IMR-90 (cell line): ENCODE results near the gene MRTFA. TPM values are rescaled to one million over a fixed set of nuclear protein-coding genes. Genes with fewer than 3 reads are reported as not detected.
A peak's percentile ranks its signal among the peaks of the same experiment; 100 is the strongest.

Experiments used
- ATAC-seq: fragments of 200-7000 bp; cut with Tn5 transposase; 2 replicates; pipeline ENCODE4 v1.9.1; 2020; ENCODE audit warnings: low read depth, mild to moderate bottlenecking, moderate library complexity
- BruUV-seq: library from RNA; stranded (reverse); fragments of 400-500 nt; replicated peaks from 2 replicates; lab custom pipeline; 2021; lab: Mats Ljungman, UMichigan
- CTCF ChIA-PET: fragments of 300-600 bp; formaldehyde crosslinking; extraction: SDS; loops from one replicate; lab custom pipeline; 2021; ENCODE audit warnings: antibody characterized with exemption; lab: Yijun Ruan, JAX
- POLR2A ChIA-PET: fragments of 300-600 bp; sonication (Branson Sonifier 250); formaldehyde crosslinking; loops from one replicate; lab custom pipeline; 2022; ENCODE audit warnings: antibody characterized with exemption; ENCODE audit not compliant: unreplicated experiment; lab: Charles Lee
- DNase-seq: peaks from one replicate; pipeline ENCODE4 v3.0.0; 2013
- H2AFZ ChIP-seq: replicated peaks from 2 replicates; pipeline ENCODE3; 2013; ENCODE audit warnings: low read length, mild to moderate bottlenecking; ENCODE audit not compliant: poor library complexity
- H2AK5ac ChIP-seq: 2 replicates; pipeline ENCODE4 v1.6.1; 2013; ENCODE audit warnings: low read depth, low read length, inconsistent platforms
- H2AK9ac ChIP-seq: replicated peaks from 2 replicates; pipeline ENCODE3; 2013; ENCODE audit warnings: mild to moderate bottlenecking, low read depth, low read length, moderate library complexity; ENCODE audit not compliant: poor library complexity
- H2BK120ac ChIP-seq: 2 replicates; pipeline ENCODE4 v1.6.1; 2013; ENCODE audit warnings: low read depth, low read length, inconsistent platforms
- H2BK15ac ChIP-seq: 3 replicates; pipeline ENCODE4 v1.6.1; 2013; ENCODE audit warnings: low read depth, low read length, inconsistent platforms
- H2BK20ac ChIP-seq: 2 replicates; pipeline ENCODE4 v1.6.1; 2013; ENCODE audit warnings: low read depth, mild to moderate bottlenecking, inconsistent platforms, low read length, moderate library complexity
- H2BK5ac ChIP-seq: 2 replicates; pipeline ENCODE4 v1.6.1; 2013; ENCODE audit warnings: mild to moderate bottlenecking, low read depth, low read length, inconsistent platforms; ENCODE audit not compliant: poor library complexity, severe bottlenecking
- H3K14ac ChIP-seq: replicated peaks from 2 replicates; pipeline ENCODE4 v1.6.1; 2013; ENCODE audit warnings: low read depth, low read length, inconsistent platforms
- H3K18ac ChIP-seq: 2 replicates; pipeline ENCODE4 v1.6.1; 2013; ENCODE audit warnings: low read depth, low read length, control low read depth
- H3K23ac ChIP-seq: 2 replicates; pipeline ENCODE4 v1.6.1; 2013; ENCODE audit warnings: low read depth, low read length, inconsistent platforms
- H3K27ac ChIP-seq: 2 replicates; pipeline ENCODE4 v1.5.1; 2013; ENCODE audit warnings: mild to moderate bottlenecking, control low read depth, low read length; ENCODE audit not compliant: insufficient read depth
- H3K27me3 ChIP-seq: 2 replicates; pipeline ENCODE4 v1.6.1; 2013; ENCODE audit warnings: low read length; ENCODE audit not compliant: control insufficient read depth, insufficient read depth
- H3K36me3 ChIP-seq: 2 replicates; pipeline ENCODE4 v1.6.1; 2013; ENCODE audit warnings: low read length, mixed read lengths; ENCODE audit not compliant: control insufficient read depth, insufficient read depth
- H3K4ac ChIP-seq: 2 replicates; pipeline ENCODE4 v1.6.1; 2013; ENCODE audit warnings: low read depth, low read length, inconsistent platforms
- H3K4me1 ChIP-seq: 2 replicates; pipeline ENCODE4 v1.6.1; 2013; ENCODE audit warnings: low read length, mixed read lengths; ENCODE audit not compliant: control insufficient read depth, insufficient read depth
- H3K4me2 ChIP-seq: 2 replicates; pipeline ENCODE4 v1.6.1; 2013; ENCODE audit warnings: low read depth, mild to moderate bottlenecking, control low read depth, low read length, moderate library complexity
- H3K4me3 ChIP-seq: 2 replicates; pipeline ENCODE4 v1.5.1; 2013; ENCODE audit warnings: low read depth, mild to moderate bottlenecking, control low read depth, low read length, moderate library complexity; ENCODE audit not compliant: insufficient read depth
- H3K56ac ChIP-seq: 2 replicates; pipeline ENCODE4 v1.6.1; 2013; ENCODE audit warnings: low read length, inconsistent platforms; ENCODE audit not compliant: insufficient read depth; ENCODE audit errors: extremely low read depth
- H3K79me1 ChIP-seq, 2 experiments: 2 replicates each; pipeline ENCODE4 v1.6.1; 2013; ENCODE audit warnings: low read length in 2 of 2, inconsistent platforms in 1 of 2, low read depth in 1 of 2
- H3K9ac ChIP-seq: 2 replicates; pipeline ENCODE4 v1.6.1; 2013; ENCODE audit warnings: low read depth, low read length, control low read depth
- H3K9me1 ChIP-seq: 2 replicates; pipeline ENCODE4 v1.6.1; 2013; ENCODE audit warnings: low read length, inconsistent platforms; ENCODE audit not compliant: insufficient read depth
- H3K9me3 ChIP-seq: 2 replicates; pipeline ENCODE4 v1.6.1; 2013; ENCODE audit warnings: low read length; ENCODE audit not compliant: control insufficient read depth, insufficient read depth
- H4K20me1 ChIP-seq: 2 replicates; pipeline ENCODE4 v1.6.1; 2013; ENCODE audit warnings: low read length, inconsistent platforms; ENCODE audit not compliant: insufficient read depth
- H4K5ac ChIP-seq: 2 replicates; pipeline ENCODE4 v1.6.1; 2013; ENCODE audit warnings: mild to moderate bottlenecking, low read depth, low read length, control low read depth
- H4K8ac ChIP-seq, 2 experiments: 2 replicates each; pipeline ENCODE4 v1.6.1; 2013; ENCODE audit warnings: low read depth in 2 of 2, low read length in 2 of 2, control low read depth in 1 of 2, inconsistent platforms in 1 of 2
- H4K91ac ChIP-seq: 2 replicates; pipeline ENCODE4 v1.6.1; 2013; ENCODE audit warnings: low read depth, low read length, inconsistent platforms; ENCODE audit not compliant: insufficient read depth
- CTCF ChIP-seq: conservative IDR thresholded peaks from 2 replicates; pipeline ENCODE4 v1.5.1; 2012; ENCODE audit warnings: mild to moderate bottlenecking, low read depth, low read length, improper control_type of control experiment
- MAFK ChIP-seq: IDR thresholded peaks from 2 replicates; pipeline ENCODE4 v1.6.1; 2012; ENCODE audit warnings: low read depth, low read length, improper control_type of control experiment
- MAZ ChIP-seq: IDR thresholded peaks from 2 replicates; pipeline ENCODE4 v1.6.1; 2012; ENCODE audit warnings: low read depth, mild to moderate bottlenecking, low read length, improper control_type of control experiment, moderate library complexity, borderline replicate concordance
- RFX5 ChIP-seq: IDR thresholded peaks from 2 replicates; pipeline ENCODE4 v1.8.0; 2012; ENCODE audit warnings: low read depth, mild to moderate bottlenecking, low read length, moderate library complexity
- WGBS, 2 experiments: methylation state at CpG; one replicate each; pipeline versions ENCODE4 v1.1.5 to v1.1.7; 2013; ENCODE audit warnings: missing lambda C conversion rate in 2 of 2; ENCODE audit not compliant: insufficient read length in 1 of 2; ENCODE audit errors: extremely low coverage in 2 of 2; 5-methylcytosine and 5-hydroxymethylcytosine counted together
- dilution Hi-C: fragments of 300-500 bp; cut with HindIII; formaldehyde crosslinking; loops from one replicate; pipeline ENCODE4 v1.14.3; 2018; ENCODE audit warnings: low sequenced_read_pairs; ENCODE audit not compliant: unreplicated experiment
- in situ Hi-C: fragments of 300-500 bp; cut with MboI; formaldehyde crosslinking; loops from 3 replicates; pipeline ENCODE4 v1.14.3; 2019; ENCODE audit warnings: low sequenced_read_pairs, inconsistent platforms, mixed read lengths
- intact Hi-C: fragments of 100-400 bp; cut with micrococcal nuclease; formaldehyde crosslinking; loops from 2 replicates; pipeline ENCODE4 v1.10.0; 2022
- polyA plus RNA-seq, 3 experiments: library from polyadenylated mRNA; depleted of rRNA; stranded (reverse); fragments of >200 nt; gene quantifications; 2 replicates each; pipeline ENCODE4 v1.2.3, GENCODE V29; 2012; ENCODE audit warnings: low replicate concordance in 1 of 3
- total RNA-seq: library from RNA; depleted of rRNA; stranded (reverse); fragments of >200 nt; gene quantifications from 2 replicates; pipeline ENCODE4 v1.2.3, GENCODE V29; 2012

The MRTFA gene
- total and polyA plus RNA-seq, 2 of the 4 experiments (the other 2 are of a cell fraction) = 12.5 to 17.2 TPM

GRCh38 chr22:40486962-40487602 lies 149.4 kb downstream of the MRTFA start:
- intact Hi-C loops (loop anchor here (2.0 kb wide), 1 partner anchor 50 kb away; no protein-coding TSS in a partner anchor), in situ Hi-C loops (no loop called here), dilution Hi-C loops (no loop called here)
- peak overlapping the region in 1 of 2 experiments; percentile 63; a peak in 1 of 4 replicates for H4K8ac ChIP-seq
- H2BK20ac ChIP-seq = peak overlapping the region; percentile 49; the same call in 1 of the 2 replicates
- peak overlapping the region; percentile 6; the same call in 1 of the 2 replicates for H2AK5ac ChIP-seq
- 40% methylated on average over 1 of the region's 2 CpGs; no CpG with 5 or more reads in 1 of the 2 experiments for WGBS, 2 experiments
- peak overlapping the region; percentile 60 for H4K91ac ChIP-seq
- peak overlapping the region; percentile 59 for H2BK120ac ChIP-seq
- H3K56ac ChIP-seq = no peak overlapping the region
- H2AK9ac ChIP-seq = no peak overlapping the region
- no peak overlapping the region for H2AFZ ChIP-seq
- no peak for ATAC-seq
- no TSS peak for BruUV-seq
- peak overlapping the region; percentile 58 for H3K4ac ChIP-seq
- peak overlapping the region; percentile 43; the same call in 1 of the 2 replicates for H3K27ac ChIP-seq
- H3K36me3 ChIP-seq = peaks cover 4% of the 10 kb centered on the region; the same call in 1 of the 2 replicates
- no peaks in the 10 kb centered on the region for H3K27me3 ChIP-seq
- H4K20me1 ChIP-seq = peaks cover 24% of the 10 kb centered on the region
- H3K9me1 ChIP-seq = peaks cover 31% of the 10 kb centered on the region
- no peak for DNase-seq
- H2BK5ac ChIP-seq = peak overlapping the region; percentile 59
- POLR2A ChIA-PET = no interaction called here
- H3K9ac ChIP-seq = no peak overlapping the region
- H4K5ac ChIP-seq = peak overlapping the region; percentile 55; the same call in 1 of the 2 replicates
- TF ChIP-seq CTCF (no peak), MAFK (no peak), RFX5 (no peak), MAZ (no peak)
- peak overlapping the region; percentile 70 for H3K14ac ChIP-seq
- peaks cover 25% of the 10 kb centered on the region for H3K4me1 ChIP-seq
- peaks cover 33 to 79% of the 10 kb centered on the region in 2 experiments for H3K79me1 ChIP-seq
- H3K18ac ChIP-seq = peak overlapping the region; percentile 30; the same call in 1 of the 2 replicates
- peak overlapping the region; percentile 54; the same call in 1 of the 3 replicates for H2BK15ac ChIP-seq
- CTCF ChIA-PET = interaction anchor here (1.7 kb wide), 1 partner anchor 38 kb away, joined by 4 read pairs; no protein-coding TSS in a partner anchor
- no peaks in the 10 kb centered on the region for H3K9me3 ChIP-seq
- H3K4me2 ChIP-seq = no peak overlapping the region
- H3K23ac ChIP-seq = peak overlapping the region; percentile 58
- no peak overlapping the region for H3K4me3 ChIP-seq
